Vagina (tissue), 2 donors: ENCODE data around the gene ANTXR1.

Experiments used
- CTCF ChIP-seq, 3 experiments: fragments of 450-650 bp in 2 of 3; fragments of 200-600 bp in 1 of 3; sonication (generic) in 1 of 3; IDR thresholded peaks; one replicate each; pipeline ENCODE4 v1.5.1; 2017 to 2019; ENCODE audit warnings: antibody characterized with exemption in 3 of 3, mild to moderate bottlenecking in 2 of 3, moderate library complexity in 2 of 3
- POLR2A ChIP-seq, 2 donors: fragments of 450-650 bp; IDR thresholded peaks; one replicate each; pipeline ENCODE4 v1.6.1; 2017; ENCODE audit warnings: antibody characterized with exemption in 2 of 2, mild to moderate bottlenecking in 2 of 2, moderate library complexity in 2 of 2

GRCh38 chr2:69291721-69292120 lies 278.7 kb downstream of the ANTXR1 start:
- TF ChIP-seq POLR2A (IDR thresholded peaks at IDR 0.05): no peak
- no peak for TF ChIP-seq CTCF (IDR thresholded peaks at IDR 0.05)
